ENCODE data around the gene XRN2. TPM values are rescaled to one million over a fixed set of nuclear protein-coding genes. Genes with fewer than 3 reads are reported as not detected.

XRN2 gene
- total and polyA plus RNA-seq, 12 donors: 9.5 to 39.8 (median 31.7) TPM

GRCh38 chr20:21262812-21263211 is 40.3 kb upstream of the XRN2 start:
- DNase-seq (no peak), ATAC-seq (no peak)
- Histone ChIP-seq H3K4me1 (no peaks in the 10 kb centered on the region), H3K4me3 (no peak overlapping the region), H3K36me3 (no peaks in the 10 kb centered on the region), H3K27me3 (peaks cover 0 to 4% (median 0%) of the 10 kb centered on the region in 7 donors), H3K9me3 (peaks cover 0 to 10% (median 0%) of the 10 kb centered on the region in 11 donors), H3K27ac (no peak overlapping the region)
- 83% methylated on average over 2 of the region's 2 CpGs for WGBS, 2 donors
- intact Hi-C loops (cut with DNase I): no loop called here
- TF ChIP-seq CTCF (IDR thresholded peaks at IDR 0.05): no peak

- H3K27me3 ChIP-seq: peaks cover 0 to 4% (median 0%) of the 10 kb centered on the region in 7 donors
- no peak overlapping the region for H3K27ac ChIP-seq
- intact Hi-C loops (cut with DNase I): no loop called here
- H3K36me3 ChIP-seq: no peaks in the 10 kb centered on the region
- DNase-seq (no peak), ATAC-seq (no peak)
- peaks cover 0 to 10% (median 0%) of the 10 kb centered on the region in 11 donors for H3K9me3 ChIP-seq
- no peak for TF ChIP-seq CTCF (IDR thresholded peaks at IDR 0.05)
- H3K4me1 ChIP-seq: no peaks in the 10 kb centered on the region
- 74 to 80% methylated on average over 15 of the region's 15 CpGs for WGBS, 2 donors
- no peak overlapping the region for H3K4me3 ChIP-seq
Measured at GRCh38 chr20:21265261-21266190, 37.6 kb upstream of the XRN2 start.

GRCh38 chr20:21266191-21266536 is 37.0 kb upstream of the XRN2 start:
- Histone ChIP-seq H3K27ac (no peak overlapping the region), H3K27me3 (peaks cover 0 to 4% (median 0%) of the 10 kb centered on the region in 7 donors), H3K36me3 (no peaks in the 10 kb centered on the region), H3K4me3 (no peak overlapping the region), H3K4me1 (no peaks in the 10 kb centered on the region), H3K9me3 (peaks cover 0 to 10% (median 0%) of the 10 kb centered on the region in 11 donors)
- ATAC-seq: no peak
- intact Hi-C loops (cut with DNase I): no loop called here
- no peak for TF ChIP-seq CTCF (IDR thresholded peaks at IDR 0.05)
- no peak for DNase-seq
- 89 to 90% methylated on average over 5 of the region's 5 CpGs for WGBS, 2 donors

GRCh38 chr20:21269772-21270171 is 33.4 kb upstream of the XRN2 start:
- intact Hi-C loops (cut with DNase I): no loop called here
- whole genome bisulfite sequencing, 2 donors: 34 to 63% methylated on average over 2 of the region's 2 CpGs
- Histone ChIP-seq H3K27ac (no peak overlapping the region), H3K4me1 (no peaks in the 10 kb centered on the region), H3K9me3 (peaks cover 0 to 10% (median 0%) of the 10 kb centered on the region in 11 donors), H3K4me3 (no peak overlapping the region), H3K27me3 (peaks cover 0 to 17% (median 5%) of the 10 kb centered on the region in 7 donors), H3K36me3 (no peaks in the 10 kb centered on the region)
- TF ChIP-seq CTCF (IDR thresholded peaks at IDR 0.05): no peak
- DNase-seq (no peak), ATAC-seq (no peak)

Data from heart right ventricle (tissue), 16 donors.